Adrenal gland (tissue), 12 donors: ENCODE data around the gene CACNA1G. TPM values are rescaled to one million over a fixed set of nuclear protein-coding genes. Genes with fewer than 3 reads are reported as not detected.

Experiments
- DNase-seq, 7 donors: peaks; one replicate each; pipeline ENCODE4 v3.0.0-alpha.2; 2019 to 2020
- H3K27ac ChIP-seq, 5 donors: fragments of 200-600 bp; sonication (generic) in 4 of 5; 1 replicate in 3 of 5; 2 replicates in 2 of 5; pipeline versions ENCODE4 v1.5.1 to v1.8.0; 2016 to 2020; ENCODE audit warnings: mild to moderate bottlenecking in 1 of 5
- H3K27me3 ChIP-seq: fragments of 200-600 bp; 2 replicates; pipeline ENCODE4 v1.8.0; 2021
- H3K36me3 ChIP-seq, 2 donors: fragments of 200-600 bp; replicated peaks in 1 of 2; 1 replicate in 1 of 2; 2 replicates in 1 of 2; pipeline versions ENCODE4 v1.5.1 to v1.8.0; 2018 to 2022
- H3K4me1 ChIP-seq, 2 donors: fragments of 200-600 bp; replicated peaks in 1 of 2; 1 replicate in 1 of 2; 2 replicates in 1 of 2; pipeline versions ENCODE4 v1.5.1 to v1.8.0; 2018 to 2021
- H3K4me3 ChIP-seq, 4 donors: fragments of 200-600 bp; sonication (generic) in 3 of 4; one replicate each; pipeline ENCODE4 v1.5.1; 2016 to 2018
- H3K9me3 ChIP-seq, 3 donors: fragments of 200-600 bp; sonication (generic) in 1 of 3; replicated peaks in 1 of 3; 1 replicate in 2 of 3; 2 replicates in 1 of 3; pipeline versions ENCODE4 v1.5.1 to v1.8.0; 2016 to 2021
- CTCF ChIP-seq, 6 experiments: fragments of 450-650 bp in 4 of 6; fragments of 200-600 bp in 2 of 6; sonication (generic) in 1 of 6; IDR thresholded peaks; 1 replicate in 5 of 6; 2 replicates in 1 of 6; pipeline versions ENCODE4 v1.5.1 to v1.8.0; 2016 to 2021; ENCODE audit warnings: antibody characterized with exemption in 6 of 6, mild to moderate bottlenecking in 2 of 6, moderate library complexity in 1 of 6
- POLR2A ChIP-seq, 2 donors: fragments of 450-650 bp; IDR thresholded peaks; one replicate each; pipeline ENCODE4 v1.6.1; 2017; ENCODE audit warnings: antibody characterized with exemption in 2 of 2, mild to moderate bottlenecking in 2 of 2, moderate library complexity in 1 of 2
- WGBS, 4 donors: extraction: QIAGEN DNeasy Blood & Tissue Kit in 2 of 4; methylation state at CpG; one replicate each; pipeline versions ENCODE4 v1.1.5 to v1.1.7; 2013 to 2017; 5-methylcytosine and 5-hydroxymethylcytosine counted together
- intact Hi-C, 2 donors: fragments of 100-400 bp; cut with DNase I; formaldehyde crosslinking; loops; one replicate each; pipeline versions ENCODE4 v1.14.1 to v1.15.0; 2022 to 2023
- polyA plus RNA-seq, 3 donors: library from polyadenylated mRNA; stranded (reverse); fragments of 200-250 nt in 2 of 3; fragments of 350-450 nt in 1 of 3; fragmentation: Illumina TruSeq in 1 of 3; extraction: RNeasy Lipid Tissue Mini Kit (QIAGEN cat#74804) in 1 of 3; gene quantifications; one replicate each; pipeline ENCODE4 v1.2.3, GENCODE V29; 2013 to 2014
- total RNA-seq, 9 donors: library from RNA; depleted of rRNA in 4 of 9; stranded (reverse); fragments of >200 nt in 4 of 9; fragments of 120-200 nt in 1 of 9; fragmentation: NEBNext Ultra II Directional in 1 of 9; extraction: Animal tissue kit (Norgen Biotek cat#: 25700) in 1 of 9; gene quantifications; one replicate each; pipeline versions ENCODE4 v1.1.0 to v1.2.4, GENCODE V29; 2013 to 2023
- donor health status: healthy with polysubstance abuse.
- donor health status: Bipolar disorder and iron deficiency.
- donor health status: DM: yes; HTN: yes; CAD: no.
- donor health status: DM: no; HTN: no; CAD: no.
- donor health status: DM: no; HTN: no; CAD: no.
- donor health status: DM: yes; HTN: yes; CAD: no.

The CACNA1G gene
- total and polyA plus RNA-seq, 12 donors, result 0.05 to 2.6 (median 0.14) TPM; not detected in 1

GRCh38 chr17:50533720-50534148 lies 26.8 kb upstream of the CACNA1G start:
- Histone ChIP-seq H3K9me3 (no peaks in the 10 kb centered on the region), H3K4me3 (peak overlapping the region in 1 of 4 donors; percentile 47), H3K27me3 (no peaks in the 10 kb centered on the region), H3K36me3 (no peaks in the 10 kb centered on the region), H3K27ac (peak overlapping the region; percentile 45 to 89 (median 84)), H3K4me1 (peaks cover 35 to 38% of the 10 kb centered on the region in 2 donors)
- peak; percentile 76 to 92 (median 89) for DNase-seq
- WGBS, 4 donors, result 0 to 1% (median 1%) methylated on average over 17 of the region's 17 CpGs
- intact Hi-C loops, result no loop called here
- TF ChIP-seq CTCF (IDR thresholded peaks at IDR 0.05) (no peak), POLR2A (IDR thresholded peaks at IDR 0.05) (no peak)

GRCh38 chr17:50534222-50534978 lies 26.1 kb upstream of the CACNA1G start:
- intact Hi-C loops, result no loop called here
- Histone ChIP-seq H3K4me1 (peaks cover 35 to 38% of the 10 kb centered on the region in 2 donors), H3K4me3 (peak overlapping the region in 1 of 4 donors; percentile 47), H3K27ac (peak overlapping the region; percentile 45 to 89 (median 84)), H3K36me3 (peaks cover 0 to 1% of the 10 kb centered on the region in 2 donors), H3K9me3 (no peaks in the 10 kb centered on the region), H3K27me3 (no peaks in the 10 kb centered on the region)
- TF ChIP-seq CTCF (IDR thresholded peaks at IDR 0.05) (peak; percentile 19 to 59 (median 52)), POLR2A (IDR thresholded peaks at IDR 0.05) (peak in 1 of 2 donors; percentile 71)
- WGBS, 4 donors, result 33 to 52% (median 45%) methylated on average over 14 to 24 of the region's 24 CpGs
- DNase-seq, result peak; percentile 74 to 87 (median 83)

GRCh38 chr17:50534979-50535326 lies 25.6 kb upstream of the CACNA1G start:
- no peak for TF ChIP-seq CTCF (IDR thresholded peaks at IDR 0.05)
- no peak for TF ChIP-seq POLR2A (IDR thresholded peaks at IDR 0.05)
- DNase-seq, result no peak
- 82 to 90% (median 86%) methylated on average over 2 of the region's 2 CpGs for WGBS, 4 donors
- Histone ChIP-seq H3K4me3 (peak overlapping the region in 1 of 4 donors; percentile 47), H3K4me1 (peaks cover 35 to 38% of the 10 kb centered on the region in 2 donors), H3K27ac (peak overlapping the region; percentile 45 to 89 (median 84)), H3K9me3 (no peaks in the 10 kb centered on the region), H3K27me3 (no peaks in the 10 kb centered on the region), H3K36me3 (peaks cover 0 to 7% of the 10 kb centered on the region in 2 donors)
- intact Hi-C loops, result no loop called here

- peak overlapping the region in 3 of 5 donors; percentile 84 to 89 (median 88) for H3K27ac ChIP-seq
- H3K9me3 ChIP-seq, result no peaks in the 10 kb centered on the region
- peak overlapping the region in 1 of 4 donors; percentile 47 for H3K4me3 ChIP-seq
- peaks cover 35 to 38% of the 10 kb centered on the region in 2 donors for H3K4me1 ChIP-seq
- 71 to 85% (median 73%) methylated on average over 7 of the region's 7 CpGs for WGBS, 4 donors
- H3K27me3 ChIP-seq, result no peaks in the 10 kb centered on the region
- DNase-seq, result no peak
- TF ChIP-seq CTCF (IDR thresholded peaks at IDR 0.05), result no peak
- no peak for TF ChIP-seq POLR2A (IDR thresholded peaks at IDR 0.05)
- intact Hi-C loops, result no loop called here
- H3K36me3 ChIP-seq, result peaks cover 0 to 7% of the 10 kb centered on the region in 2 donors
These were observed 25.1 kb upstream of the CACNA1G start for GRCh38 chr17:50535407-50535806.
